SHP77 (cell line): ENCODE data around the gene SST.

Experiments
- DNase-seq, 2 experiments: peaks; one replicate each; lab custom pipeline; 2025; lab: John Stamatoyannopoulos, UW

The SST gene

GRCh38 chr3:187629711-187630110 lies 40.5 kb downstream of the SST start:
- DNase-seq: no peak

- DNase-seq: no peak
Measured at GRCh38 chr3:187628169-187628568, 42.0 kb downstream of the SST start.

GRCh38 chr3:187626581-187626980 lies 43.6 kb downstream of the SST start:
- no peak for DNase-seq

GRCh38 chr3:187624588-187624987 lies 45.6 kb downstream of the SST start:
- no peak for DNase-seq

- peak in 1 of 2 experiments; percentile 28 for DNase-seq
Measured at GRCh38 chr3:187623285-187623814, 46.8 kb downstream of the SST start.

GRCh38 chr3:187621881-187622280 lies 48.3 kb downstream of the SST start:
- no peak for DNase-seq

- no peak for DNase-seq
Measured at GRCh38 chr3:187619461-187619860, 50.7 kb downstream of the SST start.
